H9 (cell line): ENCODE results near the gene AHDC1. TPM values are rescaled to one million over a fixed set of nuclear protein-coding genes. Genes with fewer than 3 reads are reported as not detected.

ENCODE experiments used
- DNase-seq: peaks from one replicate; pipeline ENCODE4 v3.0.0-alpha.2; 2017
- H2AFZ ChIP-seq: one replicate; pipeline ENCODE4 v1.6.1; 2013; ENCODE audit warnings: mild to moderate bottlenecking, low read length, control low read depth, moderate library complexity
- H2AK5ac ChIP-seq: 2 replicates; pipeline ENCODE4 v1.6.1; 2013; ENCODE audit warnings: low read length, control low read depth, mixed read lengths; ENCODE audit not compliant: insufficient read length
- H2BK120ac ChIP-seq: one replicate; pipeline ENCODE4 v1.6.1; 2013; ENCODE audit warnings: low read depth, mild to moderate bottlenecking, low read length, control low read depth, inconsistent platforms; ENCODE audit not compliant: poor library complexity, severe bottlenecking
- H2BK12ac ChIP-seq: 2 replicates; pipeline ENCODE4 v1.6.1; 2013; ENCODE audit warnings: low read length, control low read depth, mixed read lengths, low read depth; ENCODE audit not compliant: insufficient read length
- H2BK15ac ChIP-seq: 2 replicates; pipeline ENCODE4 v1.6.1; 2013; ENCODE audit warnings: low read depth, low read length, control low read depth
- H2BK20ac ChIP-seq: one replicate; pipeline ENCODE4 v1.6.1; 2013; ENCODE audit warnings: low read depth, mild to moderate bottlenecking, low read length, control low read depth, inconsistent platforms; ENCODE audit not compliant: poor library complexity, severe bottlenecking
- H2BK5ac ChIP-seq: 2 replicates; pipeline ENCODE4 v1.6.1; 2013; ENCODE audit warnings: low read length, control low read depth, mixed read lengths; ENCODE audit not compliant: insufficient read length
- H3K14ac ChIP-seq: 2 replicates; pipeline ENCODE4 v1.6.1; 2013; ENCODE audit warnings: low read length, control low read depth; ENCODE audit not compliant: insufficient read depth
- H3K18ac ChIP-seq: 2 replicates; pipeline ENCODE4 v1.6.1; 2013; ENCODE audit warnings: low read depth, mild to moderate bottlenecking, mixed read lengths, low read length, control low read depth; ENCODE audit not compliant: insufficient read length
- H3K23ac ChIP-seq: 2 replicates; pipeline ENCODE4 v1.6.1; 2013; ENCODE audit warnings: low read length, control low read depth, mixed read lengths, low read depth; ENCODE audit not compliant: insufficient read length
- H3K23me2 ChIP-seq: 2 replicates; pipeline ENCODE4 v1.6.1; 2013; ENCODE audit warnings: low read depth, mild to moderate bottlenecking, mixed read lengths, low read length, control low read depth; ENCODE audit not compliant: insufficient read length, poor library complexity, severe bottlenecking
- H3K27ac ChIP-seq: 2 replicates; pipeline ENCODE4 v1.5.1; 2013; ENCODE audit warnings: low read length, control low read depth, mixed read lengths, low read depth; ENCODE audit not compliant: insufficient read length
- H3K27me3 ChIP-seq: 2 replicates; pipeline ENCODE4 v1.6.1; 2013; ENCODE audit warnings: low read length, control low read depth, inconsistent platforms; ENCODE audit not compliant: insufficient read depth
- H3K4ac ChIP-seq: 2 replicates; pipeline ENCODE4 v1.6.1; 2013; ENCODE audit warnings: low read depth, mild to moderate bottlenecking, control low read depth, inconsistent platforms, low read length, moderate library complexity
- H3K4me1 ChIP-seq: 2 replicates; pipeline ENCODE4 v1.6.1; 2013; ENCODE audit warnings: low read length, control low read depth, inconsistent platforms; ENCODE audit not compliant: insufficient read depth
- H3K4me2 ChIP-seq: 2 replicates; pipeline ENCODE4 v1.6.1; 2013; ENCODE audit warnings: low read length, control low read depth, mixed read lengths; ENCODE audit not compliant: insufficient read length, insufficient read depth
- H3K56ac ChIP-seq: 2 replicates; pipeline ENCODE4 v1.6.1; 2013; ENCODE audit warnings: low read depth, mild to moderate bottlenecking, mixed read lengths, low read length, control low read depth; ENCODE audit not compliant: insufficient read length
- H3K79me1 ChIP-seq: 2 replicates; pipeline ENCODE4 v1.6.1; 2013; ENCODE audit warnings: low read depth, mild to moderate bottlenecking, moderate library complexity, low read length, control low read depth, inconsistent platforms; ENCODE audit not compliant: insufficient read depth, poor library complexity, severe bottlenecking
- H3K79me2 ChIP-seq: 2 replicates; pipeline ENCODE4 v1.6.1; 2013; ENCODE audit warnings: low read length, control low read depth, inconsistent platforms; ENCODE audit not compliant: insufficient read depth
- H3K9ac ChIP-seq: 2 replicates; pipeline ENCODE4 v1.6.1; 2013; ENCODE audit warnings: low read length, control low read depth, mixed read lengths; ENCODE audit not compliant: insufficient read length; ENCODE audit errors: extremely low read depth
- H3K9me3 ChIP-seq: one replicate; pipeline ENCODE4 v1.6.1; 2013; ENCODE audit warnings: low read depth, low read length, inconsistent platforms; ENCODE audit not compliant: control insufficient read depth
- H3T11ph ChIP-seq: one replicate; pipeline ENCODE4 v1.6.1; 2013; ENCODE audit warnings: mild to moderate bottlenecking, low read length, control low read depth, inconsistent platforms
- H4K20me1 ChIP-seq: one replicate; pipeline ENCODE4 v1.6.1; 2013; ENCODE audit not compliant: control insufficient read depth, insufficient read length, insufficient read depth
- H4K5ac ChIP-seq: 2 replicates; pipeline ENCODE4 v1.6.1; 2013; ENCODE audit warnings: low read depth, mild to moderate bottlenecking, mixed read lengths, low read length, control low read depth; ENCODE audit not compliant: insufficient read length
- H4K8ac ChIP-seq: replicated peaks from 2 replicates; pipeline ENCODE4 v1.6.1; 2013; ENCODE audit warnings: low read length, control low read depth, mixed read lengths, low read depth; ENCODE audit not compliant: insufficient read length
- H4K91ac ChIP-seq: 2 replicates; pipeline ENCODE4 v1.6.1; 2013; ENCODE audit warnings: low read depth, mild to moderate bottlenecking, moderate library complexity, mixed read lengths, low read length, control low read depth; ENCODE audit not compliant: insufficient read length
- H3K27ac Mint-ChIP-seq, 3 experiments: 2 replicates in 2 of 3; 3 replicates in 1 of 3; pipeline ENCODE4 v1.8.0; 2020 to 2021; ENCODE audit warnings: mixed read lengths in 3 of 3, mild to moderate bottlenecking in 1 of 3, moderate library complexity in 1 of 3
- H3K27me3 Mint-ChIP-seq: 2 replicates; pipeline ENCODE4 v1.8.0; 2021; ENCODE audit warnings: low read depth, mild to moderate bottlenecking, moderate library complexity, mixed read lengths
- H3K36me3 Mint-ChIP-seq, 3 experiments: 2 replicates in 2 of 3; 3 replicates in 1 of 3; pipeline ENCODE4 v1.8.0; 2020 to 2021; ENCODE audit warnings: low read depth in 3 of 3, mixed read lengths in 3 of 3; ENCODE audit not compliant: insufficient read depth in 1 of 3
- H3K4me1 Mint-ChIP-seq, 2 experiments: 2 replicates each; pipeline ENCODE4 v1.8.0; 2020; ENCODE audit warnings: mixed read lengths in 2 of 2
- H3K4me3 Mint-ChIP-seq, 2 experiments: 2 replicates in 1 of 2; 3 replicates in 1 of 2; pipeline ENCODE4 v1.8.0; 2020 to 2021; ENCODE audit warnings: mild to moderate bottlenecking in 2 of 2, mixed read lengths in 2 of 2, moderate library complexity in 1 of 2
- H3K9me3 Mint-ChIP-seq, 2 experiments: 2 replicates in 1 of 2; 3 replicates in 1 of 2; pipeline ENCODE4 v1.8.0; 2020; ENCODE audit warnings: mild to moderate bottlenecking in 2 of 2, mixed read lengths in 2 of 2, moderate library complexity in 1 of 2
- CTCF ChIP-seq: fragments of 200-600 bp; sonication (generic); conservative IDR thresholded peaks from 3 replicates; pipeline ENCODE4 v1.8.0; 2021; ENCODE audit warnings: antibody characterized with exemption, mild to moderate bottlenecking
- WGBS: extraction: QIAGEN DNeasy Blood & Tissue Kit; methylation state at CpG from one replicate; pipeline ENCODE4 v1.1.7; 2013; ENCODE audit warnings: missing lambda C conversion rate, low lambda C conversion rate, mixed read lengths; ENCODE audit not compliant: insufficient read length; ENCODE audit errors: extremely low coverage; 5-methylcytosine and 5-hydroxymethylcytosine counted together
- total RNA-seq: library from RNA; stranded (reverse); gene quantifications from 2 replicates; pipeline ENCODE4 v1.2.1, GENCODE V29; 2021

Gene AHDC1
- total RNA-seq, 1 experiment from 2014 or later: 29.4 TPM

- no peak overlapping the region for H4K5ac ChIP-seq
- H2BK5ac ChIP-seq: no peak overlapping the region
- H3K9me3 Mint-ChIP-seq: no peaks in the 10 kb centered on the region
- no peak overlapping the region for H2BK15ac ChIP-seq
- no peak overlapping the region for H3K56ac ChIP-seq
- no peak overlapping the region for H2BK20ac ChIP-seq
- peak overlapping the region in 2 of 3 experiments; percentile 0 to 40; a peak in 3 of 7 replicates for H3K27ac Mint-ChIP-seq
- H3K4me1 Mint-ChIP-seq: peaks cover 26 to 50% of the 10 kb centered on the region in 2 experiments
- TF ChIP-seq CTCF: no peak
- no peak overlapping the region for H3K23ac ChIP-seq
- H3K4ac ChIP-seq: no peak overlapping the region
- H3K36me3 Mint-ChIP-seq: no peaks in the 10 kb centered on the region; a peak in 1 of 7 replicates
- no peak overlapping the region for H2AK5ac ChIP-seq
- WGBS: no CpG with 5 or more reads among the region's 3 CpGs
- H3K27ac ChIP-seq: no peak overlapping the region
- H3T11ph ChIP-seq: no peak overlapping the region
- no peak overlapping the region for H2BK12ac ChIP-seq
- no peak overlapping the region for H3K9ac ChIP-seq
- no peaks in the 10 kb centered on the region; the same call in 1 of the 2 replicates for H3K27me3 Mint-ChIP-seq
- H3K23me2 ChIP-seq: peaks cover 4% of the 10 kb centered on the region
- no peak overlapping the region for H3K4me2 ChIP-seq
- no peak overlapping the region for H3K14ac ChIP-seq
- no peak overlapping the region for H4K8ac ChIP-seq
- no peaks in the 10 kb centered on the region for H4K20me1 ChIP-seq
- no peaks in the 10 kb centered on the region for H3K27me3 ChIP-seq
- no peak for DNase-seq
- no peaks in the 10 kb centered on the region for H3K79me1 ChIP-seq
- H3K9me3 ChIP-seq: no peaks in the 10 kb centered on the region
- no peak overlapping the region for H3K4me3 Mint-ChIP-seq
- no peak overlapping the region for H2AFZ ChIP-seq
- H3K18ac ChIP-seq: no peak overlapping the region
- H4K91ac ChIP-seq: no peak overlapping the region
- H3K79me2 ChIP-seq: peaks cover 2% of the 10 kb centered on the region; the same call in 1 of the 2 replicates
- no peak overlapping the region for H2BK120ac ChIP-seq
- H3K4me1 ChIP-seq: peaks cover 4% of the 10 kb centered on the region
Measured at GRCh38 chr1:27492796-27493195, 111.1 kb downstream of the AHDC1 start.
